UCSD-AML1 (cell line): Measurements from ENCODE around the gene NAALADL2.
"Not testable (repeated sequence)": the region's sequence is repeated elsewhere in the genome, so short reads cannot be mapped to it uniquely, and the experiment has no call there.

Experiments
- DNase-seq: peaks from one replicate; lab custom pipeline; 2025; ENCODE audit not compliant: unreplicated experiment; lab: John Stamatoyannopoulos, UW

The NAALADL2 gene

GRCh38 chr3:175255698-175256097 lies 396.6 kb downstream of the NAALADL2 start:
- DNase-seq, result no peak

DNA sequence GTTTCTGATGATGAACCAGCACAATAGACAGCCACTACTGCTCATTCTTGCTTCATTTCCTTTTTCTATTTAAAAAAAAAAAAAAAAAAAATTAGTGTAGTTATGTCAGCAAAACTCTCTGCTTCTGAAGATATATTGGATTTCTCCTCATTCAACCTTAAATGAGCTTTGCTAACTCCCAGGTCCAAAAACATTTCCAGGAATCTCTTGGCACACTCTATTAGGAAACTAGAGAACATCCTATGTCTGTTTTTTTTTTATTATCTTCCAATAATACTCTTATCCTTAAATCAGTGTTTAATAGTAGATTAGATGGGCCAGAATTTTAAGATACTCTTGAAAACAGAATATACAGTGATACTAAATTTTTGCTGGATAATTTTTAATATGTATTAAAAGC lies 398.0 kb downstream of the NAALADL2 start:
- DNase-seq, result no peak

GRCh38 chr3:175258763-175259162 lies 399.6 kb downstream of the NAALADL2 start:
- DNase-seq, result no peak

DNA sequence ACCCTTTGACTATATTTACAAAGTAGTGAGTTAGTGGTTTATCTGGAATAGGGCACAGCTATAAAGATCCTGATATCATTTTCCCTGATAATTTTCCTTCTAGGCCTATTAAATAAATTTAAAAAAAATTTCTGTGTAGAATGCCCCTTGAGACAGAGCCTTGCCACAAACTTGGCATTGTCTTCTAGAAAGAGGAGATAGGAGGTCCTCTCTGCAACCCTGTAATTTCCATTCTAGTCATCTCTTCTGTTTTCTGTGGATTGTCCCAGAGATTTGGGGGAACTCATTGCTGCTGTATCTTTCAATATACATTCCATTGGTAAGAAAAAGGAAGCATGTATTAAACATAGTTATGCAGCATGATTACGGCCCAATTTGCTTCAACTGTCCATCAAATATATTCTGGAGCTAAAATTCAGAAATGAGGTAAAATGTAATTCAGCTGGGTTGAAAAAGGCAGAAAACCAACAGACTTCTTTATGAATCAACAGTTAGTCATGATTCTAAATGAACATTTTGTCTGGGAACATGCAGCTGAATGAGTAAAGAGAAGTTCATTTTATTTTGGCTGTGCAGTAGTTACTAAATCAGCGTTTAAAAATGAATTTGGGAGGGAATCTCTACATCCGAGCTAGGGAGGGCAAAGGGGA lies 401.1 kb downstream of the NAALADL2 start:
- no peak for DNase-seq

DNA sequence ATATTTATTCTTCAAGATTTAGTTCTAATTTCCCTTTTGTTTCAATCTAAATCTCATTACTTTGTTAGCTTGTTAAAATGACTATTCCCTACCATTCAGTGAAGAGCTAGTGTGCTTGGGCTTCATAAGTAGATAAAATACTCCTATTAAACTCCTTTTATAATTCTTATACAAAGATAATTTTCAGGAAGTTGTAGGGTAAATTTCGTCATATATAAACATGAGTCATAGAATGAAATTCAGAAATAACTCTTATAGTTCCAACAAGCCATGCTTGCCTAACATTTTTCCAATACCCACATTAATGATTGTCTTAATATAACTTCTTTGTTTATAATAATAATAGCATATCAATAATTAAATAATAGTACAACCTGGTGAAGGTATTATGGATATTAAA lies 407.3 kb downstream of the NAALADL2 start:
- no peak for DNase-seq

DNA sequence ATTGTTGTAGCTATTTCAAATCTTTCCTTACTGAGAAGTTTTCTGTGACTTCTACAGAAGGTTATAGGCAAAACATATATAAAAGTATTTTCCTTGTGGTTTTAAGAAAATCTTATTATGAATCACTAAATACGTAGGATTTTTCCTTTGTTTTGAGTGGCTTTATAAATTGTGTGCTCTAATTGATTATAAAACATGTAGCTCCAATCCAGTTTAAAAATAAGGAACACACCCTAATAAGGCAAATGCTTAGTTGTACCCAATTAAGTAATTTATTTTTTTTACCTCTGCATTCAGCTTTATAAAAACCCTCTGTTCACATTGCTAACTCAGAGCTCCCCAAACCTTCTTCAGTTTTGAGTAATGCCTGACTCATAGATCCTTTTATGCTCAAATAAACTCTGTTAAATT lies 408.0 kb downstream of the NAALADL2 start:
- DNase-seq, result no peak

GRCh38 chr3:175267561-175267960 lies 408.4 kb downstream of the NAALADL2 start:
- DNase-seq, result no peak

- no peak for DNase-seq
Measured at GRCh38 chr3:175269394-175269793, 410.3 kb downstream of the NAALADL2 start.

GRCh38 chr3:175270198-175270837 lies 411.2 kb downstream of the NAALADL2 start:
- DNase-seq, result no peak

GRCh38 chr3:175270866-175271265 lies 411.7 kb downstream of the NAALADL2 start:
- no peak for DNase-seq

- DNase-seq, result not testable (repeated sequence)
Measured at GRCh38 chr3:175271465-175271864, 412.3 kb downstream of the NAALADL2 start.

DNA sequence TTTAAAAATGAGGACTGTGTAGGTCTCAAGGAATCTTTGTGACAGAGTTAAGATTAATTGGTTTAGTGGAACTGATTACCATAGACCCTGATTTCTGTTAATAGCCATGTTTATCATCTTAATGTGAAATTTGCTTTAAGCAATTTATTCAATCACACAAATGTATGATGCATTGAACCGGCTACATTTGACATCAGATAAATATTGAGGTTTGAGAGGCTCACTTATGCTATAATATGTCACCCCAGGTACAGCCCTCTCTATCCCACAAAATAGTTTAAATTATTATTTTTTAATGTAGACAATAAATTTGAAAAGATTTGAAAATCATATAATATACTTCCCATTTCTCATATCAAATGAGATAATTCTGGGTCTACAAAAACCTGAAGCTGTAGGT lies 413.3 kb downstream of the NAALADL2 start:
- no peak for DNase-seq

GRCh38 chr3:175273573-175273972 lies 414.4 kb downstream of the NAALADL2 start:
- DNase-seq, result no peak

DNA sequence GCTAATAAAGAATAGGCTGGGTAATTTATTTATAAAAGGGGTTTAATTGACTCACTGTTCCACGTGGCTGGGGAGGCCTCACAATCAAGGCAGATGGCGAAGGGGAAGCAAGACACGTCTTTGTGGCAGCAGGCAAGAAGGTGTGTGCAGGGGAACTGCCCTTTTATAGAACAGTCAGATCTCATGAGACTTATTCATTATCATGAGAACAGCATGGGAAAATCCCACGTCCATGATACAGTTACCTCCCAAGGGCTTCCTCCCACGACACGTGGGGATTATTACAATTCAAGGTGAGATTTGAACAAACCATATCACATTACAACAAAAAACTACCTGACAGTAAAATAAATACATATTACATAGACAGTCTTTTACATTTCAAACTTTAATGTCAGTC lies 414.9 kb downstream of the NAALADL2 start:
- DNase-seq, result no peak

DNA sequence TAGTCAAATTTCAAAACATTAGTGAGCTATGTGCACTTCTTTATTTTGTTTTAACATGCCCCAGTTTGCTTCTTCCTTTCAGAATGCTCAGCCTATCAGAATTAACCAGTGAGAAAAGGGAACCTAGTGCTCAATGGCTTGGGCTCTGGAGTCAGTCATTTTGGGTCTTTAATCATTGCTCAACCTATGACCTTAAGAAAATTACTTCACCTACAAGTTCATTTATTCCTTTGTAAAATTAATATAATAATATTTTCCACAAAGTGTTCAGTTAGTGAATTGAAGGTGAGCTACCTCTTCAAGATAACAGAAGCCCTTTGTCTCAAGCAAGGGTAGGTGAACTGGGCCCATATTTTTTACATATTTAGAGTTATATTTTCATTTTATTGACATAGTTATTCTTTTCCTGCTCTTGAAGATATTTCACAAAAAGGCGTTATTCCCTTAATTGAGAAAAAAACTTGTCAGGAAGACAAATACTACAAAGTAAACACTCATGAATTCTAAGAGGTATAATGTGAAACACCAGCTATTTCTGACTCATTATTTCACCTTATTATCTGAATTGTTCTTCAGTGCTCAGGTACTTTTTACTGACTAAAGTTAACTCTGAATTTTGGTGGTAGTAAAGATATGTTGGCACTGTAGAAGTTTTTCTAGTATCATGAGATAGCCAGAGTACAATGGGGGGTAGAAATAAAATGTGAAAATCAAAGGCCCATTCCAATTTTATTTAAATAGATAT lies 415.5 kb downstream of the NAALADL2 start:
- DNase-seq, result no peak

GRCh38 chr3:175278680-175279079 lies 419.5 kb downstream of the NAALADL2 start:
- DNase-seq, result no peak

- no peak for DNase-seq
Measured at GRCh38 chr3:175279457-175279856, 420.3 kb downstream of the NAALADL2 start.

DNA sequence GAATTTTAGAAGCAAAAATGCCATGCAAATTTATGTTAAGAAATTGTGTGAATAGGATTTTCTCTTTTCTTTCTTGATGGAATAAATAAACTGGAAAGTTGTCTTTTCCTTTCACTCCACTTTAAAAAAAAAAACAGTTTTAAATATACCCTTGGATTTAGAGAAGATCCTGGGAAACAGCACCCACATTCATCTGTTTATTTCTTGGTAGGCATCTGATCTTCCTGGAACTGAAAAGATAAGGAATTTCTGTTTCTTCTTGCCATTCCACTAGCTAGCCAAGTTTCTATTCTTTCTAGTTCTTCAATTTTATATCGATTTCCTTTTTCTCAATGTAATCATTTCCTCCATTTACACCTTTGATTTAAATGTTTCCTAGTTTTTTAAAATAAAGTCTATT lies 420.8 kb downstream of the NAALADL2 start:
- DNase-seq, result no peak

DNA sequence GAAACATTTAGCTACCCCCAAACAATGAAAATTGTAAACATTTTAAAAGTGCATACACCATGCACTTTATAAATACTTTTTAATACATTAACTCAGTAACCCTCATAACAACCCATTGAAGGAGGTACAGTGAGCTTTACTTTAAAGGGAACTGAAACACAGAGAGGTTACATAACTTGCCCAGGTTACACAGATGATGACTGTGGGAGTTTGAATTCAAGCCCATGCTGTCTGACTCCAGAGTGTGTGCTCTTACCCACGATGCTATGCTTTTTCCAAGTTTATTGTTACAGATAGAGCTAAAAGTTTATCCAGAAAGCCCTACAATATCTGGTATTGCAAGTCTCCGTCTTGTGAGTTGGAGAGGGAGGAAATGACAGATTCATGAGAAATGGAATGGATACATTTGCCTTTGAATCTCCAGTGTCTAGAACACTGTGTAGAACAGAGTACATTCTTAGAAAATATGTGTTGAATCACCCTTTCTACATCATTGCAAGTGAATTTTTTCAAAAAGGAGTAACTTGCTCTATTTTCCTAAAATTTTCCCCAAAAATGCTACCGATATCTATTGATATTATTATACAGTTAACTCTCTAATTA lies 428.3 kb downstream of the NAALADL2 start:
- DNase-seq, result no peak

DNA sequence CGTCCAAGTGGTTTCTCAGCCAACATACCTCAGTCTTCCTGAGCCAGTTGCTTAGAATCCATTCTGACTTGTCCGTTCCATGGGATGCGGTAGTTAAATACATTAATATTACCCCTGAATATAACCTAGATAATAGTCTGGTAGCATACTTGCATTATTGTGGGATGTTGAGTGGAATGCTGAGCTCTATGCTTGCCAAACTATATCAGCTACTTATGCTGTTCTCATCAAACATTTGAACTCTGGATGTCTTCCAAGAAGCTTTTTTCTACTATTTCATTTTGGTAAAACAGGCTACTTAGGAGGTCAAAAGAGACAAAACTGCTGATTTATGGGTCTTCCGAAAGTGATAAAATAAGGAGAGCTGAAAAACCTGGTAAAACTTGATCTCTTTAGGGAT lies 429.5 kb downstream of the NAALADL2 start:
- no peak for DNase-seq

DNA sequence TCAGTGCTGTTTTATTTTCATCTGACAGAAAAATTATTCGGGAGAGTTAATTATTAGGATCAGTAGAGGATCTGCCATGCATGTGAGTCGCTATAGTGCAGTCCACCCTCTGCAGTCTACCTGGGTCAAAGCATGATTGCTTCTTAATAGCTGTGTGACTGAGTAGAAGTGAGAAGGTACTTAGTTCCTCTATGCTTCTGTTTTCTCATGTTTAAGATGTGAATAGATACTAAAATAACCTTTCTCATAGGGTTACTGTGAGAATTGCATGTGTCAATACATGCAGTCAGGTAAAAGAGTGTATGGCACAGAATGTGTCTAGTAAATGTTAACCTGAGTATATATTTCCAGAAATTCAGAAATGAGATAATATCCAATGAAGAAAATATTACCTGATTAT lies 435.7 kb downstream of the NAALADL2 start:
- DNase-seq, result no peak
